SK-N-SH treated with all-trans-retinoic acid at 6 μM for 48 hours (cell line): Measurements from ENCODE around the gene P2RY6.

Experiments
- BACH2 ChIP-seq: fragments of 250-450 bp; sonication (Bioruptor Pico); IDR thresholded peaks from 2 replicates; pipeline ENCODE4 v1.9.0; 2021; ENCODE audit warnings: mild to moderate bottlenecking, borderline replicate concordance
- CREB5 ChIP-seq: fragments of 250-450 bp; sonication (Bioruptor Pico); IDR thresholded peaks from 2 replicates; pipeline ENCODE4 v1.5.1; 2020; ENCODE audit warnings: low read depth, mild to moderate bottlenecking, moderate library complexity
- CSRNP3 ChIP-seq: fragments of 250-450 bp; sonication (Bioruptor Pico); IDR thresholded peaks from 2 replicates; pipeline ENCODE4 v1.5.1; 2021; ENCODE audit warnings: mild to moderate bottlenecking, moderate library complexity
- GLIS3 ChIP-seq: fragments of 250-450 bp; sonication (Bioruptor Pico); IDR thresholded peaks from 2 replicates; pipeline ENCODE4 v1.5.0; 2020; ENCODE audit warnings: mild to moderate bottlenecking, moderate library complexity
- ISL1 ChIP-seq: fragments of 250-450 bp; sonication (Bioruptor Pico); IDR thresholded peaks from 2 replicates; pipeline ENCODE4 v2.1.2; 2022; ENCODE audit warnings: mild to moderate bottlenecking, moderate library complexity
- POU6F1 ChIP-seq: fragments of 250-450 bp; sonication (Bioruptor Pico); IDR thresholded peaks from 2 replicates; pipeline ENCODE4 v1.8.0; 2021; ENCODE audit warnings: low read depth, mild to moderate bottlenecking, moderate library complexity, borderline replicate concordance
- RARB ChIP-seq: fragments of 250-450 bp; sonication (Bioruptor Pico); IDR thresholded peaks from 2 replicates; pipeline ENCODE4 v1.8.0; 2021; ENCODE audit warnings: mild to moderate bottlenecking, moderate library complexity
- TCF4 ChIP-seq: fragments of 250-450 bp; sonication (Bioruptor Pico); IDR thresholded peaks from 2 replicates; pipeline ENCODE4 v1.8.0; 2021; ENCODE audit warnings: mild to moderate bottlenecking, moderate library complexity, borderline replicate concordance
- ZC3H10 ChIP-seq: fragments of 250-450 bp; sonication (Bioruptor Pico); IDR thresholded peaks from 2 replicates; pipeline ENCODE4 v1.5.1; 2021; ENCODE audit warnings: mild to moderate bottlenecking, moderate library complexity
- ZFP3 ChIP-seq: fragments of 250-450 bp; sonication (Bioruptor Pico); IDR thresholded peaks from 2 replicates; pipeline ENCODE4 v1.5.0; 2020; ENCODE audit warnings: mild to moderate bottlenecking, moderate library complexity
- ZFP30 ChIP-seq: fragments of 450-650 bp; formaldehyde crosslinking; IDR thresholded peaks from 2 replicates; pipeline ENCODE4 v1.5.0; 2022; ENCODE audit warnings: mild to moderate bottlenecking, moderate library complexity
- ZNF565 ChIP-seq: fragments of 450-650 bp; formaldehyde crosslinking; conservative IDR thresholded peaks from 2 replicates; pipeline ENCODE4 v1.5.0; 2020; ENCODE audit warnings: low read depth, mild to moderate bottlenecking, moderate library complexity
- ZNF70 ChIP-seq: fragments of 450-650 bp; formaldehyde crosslinking; IDR thresholded peaks from 2 replicates; pipeline ENCODE4 v1.5.0; 2020; ENCODE audit warnings: mild to moderate bottlenecking, moderate library complexity
- ZNF8 ChIP-seq: fragments of 450-650 bp; formaldehyde crosslinking; IDR thresholded peaks from 2 replicates; pipeline ENCODE4 v1.5.0; 2020; ENCODE audit warnings: mild to moderate bottlenecking, moderate library complexity

GRCh38 chr11:73311394-73311869 lies 39.3 kb downstream of the P2RY6 start:
- TF ChIP-seq ISL1 (CRISPR knock-in tag) (no peak), GLIS3 (CRISPR knock-in tag) (no peak), ZNF8 (no peak), ZNF70 (no peak), POU6F1 (no peak), BACH2 (CRISPR knock-in tag) (no peak), ZFP3 (CRISPR knock-in tag) (no peak), TCF4 (no peak), CSRNP3 (CRISPR knock-in tag) (no peak), CREB5 (CRISPR knock-in tag) (no peak), RARB (CRISPR knock-in tag) (no peak), ZC3H10 (CRISPR knock-in tag) (no peak), ZFP30 (CRISPR knock-in tag) (no peak), ZNF565 (CRISPR knock-in tag) (no peak)
